ENCODE data around the gene SUCLG2. TPM values are rescaled to one million over a fixed set of nuclear protein-coding genes. Genes with fewer than 3 reads are reported as not detected.

SUCLG2 gene
- polyA plus RNA-seq, 1 donor (not counting 4 experiments of a cell fraction or from before 2014, with no cell fraction given) = 26.7 TPM

- no peaks in the 10 kb centered on the region for H3K9me1 ChIP-seq (ENCODE audit: control insufficient read depth, extremely low read depth, insufficient read depth, low read length)
- H3K4me2 ChIP-seq (ENCODE audit: control insufficient read depth, extremely low read depth, insufficient read depth, low read depth, low read length) = no peak overlapping the region
- no peak overlapping the region for H2AFZ ChIP-seq (ENCODE audit: control insufficient read depth, low read length)
- no peaks in the 10 kb centered on the region for H4K20me1 ChIP-seq (ENCODE audit: control insufficient read depth, extremely low read depth, insufficient read depth, low read length)
- no peaks in the 10 kb centered on the region for H3K4me1 ChIP-seq (ENCODE audit: control insufficient read depth, extremely low read depth, insufficient read depth, low read length)
- H3K9ac ChIP-seq (ENCODE audit: control insufficient read depth, extremely low read depth, insufficient read depth, low read length) = no peak overlapping the region
- no peak overlapping the region for H3K4me3 ChIP-seq (ENCODE audit: control insufficient read depth in 2 of 3, extremely low read depth in 1 of 3, insufficient read depth in 2 of 3, low read depth in 1 of 3, low read length in 3 of 3)
- H3K79me2 ChIP-seq (ENCODE audit: control insufficient read depth, insufficient read depth, low read length) = no peaks in the 10 kb centered on the region
- H3K27me3 ChIP-seq (ENCODE audit: control insufficient read depth, extremely low read depth, insufficient read depth, low read length) = no peaks in the 10 kb centered on the region
- no peaks in the 10 kb centered on the region for H3K9me3 ChIP-seq (ENCODE audit: control insufficient read depth, low read depth, low read length)
- H3K36me3 ChIP-seq (ENCODE audit: control insufficient read depth in 2 of 2, extremely low read depth in 1 of 2, insufficient read depth in 2 of 2, low read length in 2 of 2) = peaks cover 1 to 12% of the 10 kb centered on the region in 2 experiments
- dilution Hi-C loops (cut with MboI; ENCODE audit: extremely low pct_ligation_motif_present, low sequenced_read_pairs) = no loop called here
- no peak for DNase-seq (ENCODE audit: low read depth, low spot score)
- no peak for TF ChIP-seq EZH2 (IDR thresholded peaks at IDR 0.05; ENCODE audit: low read length)
- no peak for TF ChIP-seq CTCF (optimal IDR thresholded peaks at IDR 0.05 in 1 of 3, IDR thresholded peaks at IDR 0.05 in 1 of 3, conservative IDR thresholded peaks at IDR 0.05 in 1 of 3; ENCODE audit: extremely low read depth in 1 of 3, insufficient read depth in 2 of 3, low read length in 3 of 3)
- FAIRE-seq = no peak
- no peak overlapping the region for H3K27ac ChIP-seq (ENCODE audit: control insufficient read depth, insufficient read depth, low read length)
These were observed 137.9 kb downstream of the SUCLG2 start for GRCh38 chr3:67516496-67516895.

- H3K79me2 ChIP-seq (ENCODE audit: control insufficient read depth, insufficient read depth, low read length) = no peaks in the 10 kb centered on the region
- H3K4me1 ChIP-seq (ENCODE audit: control insufficient read depth, extremely low read depth, insufficient read depth, low read length) = no peaks in the 10 kb centered on the region
- no peak overlapping the region for H2AFZ ChIP-seq (ENCODE audit: control insufficient read depth, low read length)
- no peak overlapping the region for H3K27ac ChIP-seq (ENCODE audit: control insufficient read depth, insufficient read depth, low read length)
- H3K9ac ChIP-seq (ENCODE audit: control insufficient read depth, extremely low read depth, insufficient read depth, low read length) = no peak overlapping the region
- TF ChIP-seq EZH2 (IDR thresholded peaks at IDR 0.05; ENCODE audit: low read length) (no peak), CTCF (optimal IDR thresholded peaks at IDR 0.05 in 1 of 3, IDR thresholded peaks at IDR 0.05 in 1 of 3, conservative IDR thresholded peaks at IDR 0.05 in 1 of 3; ENCODE audit: extremely low read depth in 1 of 3, insufficient read depth in 2 of 3, low read length in 3 of 3) (no peak)
- no peaks in the 10 kb centered on the region for H3K9me3 ChIP-seq (ENCODE audit: control insufficient read depth, low read depth, low read length)
- no peaks in the 10 kb centered on the region for H3K9me1 ChIP-seq (ENCODE audit: control insufficient read depth, extremely low read depth, insufficient read depth, low read length)
- DNase-seq (ENCODE audit: low read depth, low spot score) = no peak
- H3K4me2 ChIP-seq (ENCODE audit: control insufficient read depth, extremely low read depth, insufficient read depth, low read depth, low read length) = no peak overlapping the region
- H4K20me1 ChIP-seq (ENCODE audit: control insufficient read depth, extremely low read depth, insufficient read depth, low read length) = no peaks in the 10 kb centered on the region
- no peaks in the 10 kb centered on the region for H3K27me3 ChIP-seq (ENCODE audit: control insufficient read depth, extremely low read depth, insufficient read depth, low read length)
- peaks cover 1 to 12% of the 10 kb centered on the region in 2 experiments for H3K36me3 ChIP-seq (ENCODE audit: control insufficient read depth in 2 of 2, extremely low read depth in 1 of 2, insufficient read depth in 2 of 2, low read length in 2 of 2)
- H3K4me3 ChIP-seq (ENCODE audit: control insufficient read depth in 2 of 3, extremely low read depth in 1 of 3, insufficient read depth in 2 of 3, low read depth in 1 of 3, low read length in 3 of 3) = no peak overlapping the region
- dilution Hi-C loops (cut with MboI; ENCODE audit: extremely low pct_ligation_motif_present, low sequenced_read_pairs) = no loop called here
- no peak for FAIRE-seq
These were observed 138.6 kb downstream of the SUCLG2 start for GRCh38 chr3:67515778-67516177.
